IMR-90 (cell line): Measurements from ENCODE around the gene ATXN1. TPM values are rescaled to one million over a fixed set of nuclear protein-coding genes. Genes with fewer than 3 reads are reported as not detected.

Source experiments
- ATAC-seq: fragments of 200-7000 bp; cut with Tn5 transposase; 2 replicates; pipeline ENCODE4 v1.9.1; 2020; ENCODE audit warnings: low read depth, mild to moderate bottlenecking, moderate library complexity
- BruUV-seq: library from RNA; stranded (reverse); fragments of 400-500 nt; replicated peaks from 2 replicates; lab custom pipeline; 2021; lab: Mats Ljungman, UMichigan
- CTCF ChIA-PET: fragments of 300-600 bp; formaldehyde crosslinking; extraction: SDS; loops from one replicate; lab custom pipeline; 2021; ENCODE audit warnings: antibody characterized with exemption; lab: Yijun Ruan, JAX
- POLR2A ChIA-PET: fragments of 300-600 bp; sonication (Branson Sonifier 250); formaldehyde crosslinking; loops from one replicate; lab custom pipeline; 2022; ENCODE audit warnings: antibody characterized with exemption; ENCODE audit not compliant: unreplicated experiment; lab: Charles Lee
- DNase-seq: peaks from one replicate; pipeline ENCODE4 v3.0.0; 2013
- H2AFZ ChIP-seq: replicated peaks from 2 replicates; pipeline ENCODE3; 2013; ENCODE audit warnings: low read length, mild to moderate bottlenecking; ENCODE audit not compliant: poor library complexity
- H2AK5ac ChIP-seq: 2 replicates; pipeline ENCODE4 v1.6.1; 2013; ENCODE audit warnings: low read depth, low read length, inconsistent platforms
- H2AK9ac ChIP-seq: replicated peaks from 2 replicates; pipeline ENCODE3; 2013; ENCODE audit warnings: mild to moderate bottlenecking, low read depth, low read length, moderate library complexity; ENCODE audit not compliant: poor library complexity
- H2BK120ac ChIP-seq: 2 replicates; pipeline ENCODE4 v1.6.1; 2013; ENCODE audit warnings: low read depth, low read length, inconsistent platforms
- H2BK15ac ChIP-seq: 3 replicates; pipeline ENCODE4 v1.6.1; 2013; ENCODE audit warnings: low read depth, low read length, inconsistent platforms
- H2BK20ac ChIP-seq: 2 replicates; pipeline ENCODE4 v1.6.1; 2013; ENCODE audit warnings: low read depth, mild to moderate bottlenecking, inconsistent platforms, low read length, moderate library complexity
- H2BK5ac ChIP-seq: 2 replicates; pipeline ENCODE4 v1.6.1; 2013; ENCODE audit warnings: mild to moderate bottlenecking, low read depth, low read length, inconsistent platforms; ENCODE audit not compliant: poor library complexity, severe bottlenecking
- H3K14ac ChIP-seq: replicated peaks from 2 replicates; pipeline ENCODE4 v1.6.1; 2013; ENCODE audit warnings: low read depth, low read length, inconsistent platforms
- H3K18ac ChIP-seq: 2 replicates; pipeline ENCODE4 v1.6.1; 2013; ENCODE audit warnings: low read depth, low read length, control low read depth
- H3K23ac ChIP-seq: 2 replicates; pipeline ENCODE4 v1.6.1; 2013; ENCODE audit warnings: low read depth, low read length, inconsistent platforms
- H3K27ac ChIP-seq: 2 replicates; pipeline ENCODE4 v1.5.1; 2013; ENCODE audit warnings: mild to moderate bottlenecking, control low read depth, low read length; ENCODE audit not compliant: insufficient read depth
- H3K27me3 ChIP-seq: 2 replicates; pipeline ENCODE4 v1.6.1; 2013; ENCODE audit warnings: low read length; ENCODE audit not compliant: control insufficient read depth, insufficient read depth
- H3K36me3 ChIP-seq: 2 replicates; pipeline ENCODE4 v1.6.1; 2013; ENCODE audit warnings: low read length, mixed read lengths; ENCODE audit not compliant: control insufficient read depth, insufficient read depth
- H3K4ac ChIP-seq: 2 replicates; pipeline ENCODE4 v1.6.1; 2013; ENCODE audit warnings: low read depth, low read length, inconsistent platforms
- H3K4me1 ChIP-seq: 2 replicates; pipeline ENCODE4 v1.6.1; 2013; ENCODE audit warnings: low read length, mixed read lengths; ENCODE audit not compliant: control insufficient read depth, insufficient read depth
- H3K4me2 ChIP-seq: 2 replicates; pipeline ENCODE4 v1.6.1; 2013; ENCODE audit warnings: low read depth, mild to moderate bottlenecking, control low read depth, low read length, moderate library complexity
- H3K4me3 ChIP-seq: 2 replicates; pipeline ENCODE4 v1.5.1; 2013; ENCODE audit warnings: low read depth, mild to moderate bottlenecking, control low read depth, low read length, moderate library complexity; ENCODE audit not compliant: insufficient read depth
- H3K56ac ChIP-seq: 2 replicates; pipeline ENCODE4 v1.6.1; 2013; ENCODE audit warnings: low read length, inconsistent platforms; ENCODE audit not compliant: insufficient read depth; ENCODE audit errors: extremely low read depth
- H3K79me1 ChIP-seq, 2 experiments: 2 replicates each; pipeline ENCODE4 v1.6.1; 2013; ENCODE audit warnings: low read length in 2 of 2, inconsistent platforms in 1 of 2, low read depth in 1 of 2
- H3K9ac ChIP-seq: 2 replicates; pipeline ENCODE4 v1.6.1; 2013; ENCODE audit warnings: low read depth, low read length, control low read depth
- H3K9me1 ChIP-seq: 2 replicates; pipeline ENCODE4 v1.6.1; 2013; ENCODE audit warnings: low read length, inconsistent platforms; ENCODE audit not compliant: insufficient read depth
- H3K9me3 ChIP-seq: 2 replicates; pipeline ENCODE4 v1.6.1; 2013; ENCODE audit warnings: low read length; ENCODE audit not compliant: control insufficient read depth, insufficient read depth
- H4K20me1 ChIP-seq: 2 replicates; pipeline ENCODE4 v1.6.1; 2013; ENCODE audit warnings: low read length, inconsistent platforms; ENCODE audit not compliant: insufficient read depth
- H4K5ac ChIP-seq: 2 replicates; pipeline ENCODE4 v1.6.1; 2013; ENCODE audit warnings: mild to moderate bottlenecking, low read depth, low read length, control low read depth
- H4K8ac ChIP-seq, 2 experiments: 2 replicates each; pipeline ENCODE4 v1.6.1; 2013; ENCODE audit warnings: low read depth in 2 of 2, low read length in 2 of 2, control low read depth in 1 of 2, inconsistent platforms in 1 of 2
- H4K91ac ChIP-seq: 2 replicates; pipeline ENCODE4 v1.6.1; 2013; ENCODE audit warnings: low read depth, low read length, inconsistent platforms; ENCODE audit not compliant: insufficient read depth
- FOS ChIP-seq: fragments of 150-350 bp; IDR thresholded peaks from 2 replicates; pipeline ENCODE4 v1.6.1; 2016; ENCODE audit warnings: low read depth, low read length
- RAD21 ChIP-seq: IDR thresholded peaks from 2 replicates; pipeline ENCODE4 v1.6.1; 2012; ENCODE audit warnings: low read length, improper control_type of control experiment
- WGBS, 2 experiments: methylation state at CpG; one replicate each; pipeline versions ENCODE4 v1.1.5 to v1.1.7; 2013; ENCODE audit warnings: missing lambda C conversion rate in 2 of 2; ENCODE audit not compliant: insufficient read length in 1 of 2; ENCODE audit errors: extremely low coverage in 2 of 2; 5-methylcytosine and 5-hydroxymethylcytosine counted together
- dilution Hi-C: fragments of 300-500 bp; cut with HindIII; formaldehyde crosslinking; loops from one replicate; pipeline ENCODE4 v1.14.3; 2018; ENCODE audit warnings: low sequenced_read_pairs; ENCODE audit not compliant: unreplicated experiment
- in situ Hi-C: fragments of 300-500 bp; cut with MboI; formaldehyde crosslinking; loops from 3 replicates; pipeline ENCODE4 v1.14.3; 2019; ENCODE audit warnings: low sequenced_read_pairs, inconsistent platforms, mixed read lengths
- intact Hi-C: fragments of 100-400 bp; cut with micrococcal nuclease; formaldehyde crosslinking; loops from 2 replicates; pipeline ENCODE4 v1.10.0; 2022
- polyA plus RNA-seq, 3 experiments: library from polyadenylated mRNA; depleted of rRNA; stranded (reverse); fragments of >200 nt; gene quantifications; 2 replicates each; pipeline ENCODE4 v1.2.3, GENCODE V29; 2012; ENCODE audit warnings: low replicate concordance in 1 of 3
- total RNA-seq: library from RNA; depleted of rRNA; stranded (reverse); fragments of >200 nt; gene quantifications from 2 replicates; pipeline ENCODE4 v1.2.3, GENCODE V29; 2012

The ATXN1 gene
- total and polyA plus RNA-seq, 2 of the 4 experiments (the other 2 are of a cell fraction), result 7.3 to 11.1 TPM

GRCh38 chr6:16799279-16800193 lies 38.3 kb upstream of the ATXN1 start:
- Histone ChIP-seq H2BK120ac (no peak overlapping the region), H2AFZ (no peak overlapping the region), H3K4ac (no peak overlapping the region), H2AK9ac (no peak overlapping the region), H3K4me3 (no peak overlapping the region), H3K9me3 (no peaks in the 10 kb centered on the region), H2BK15ac (no peak overlapping the region), H3K56ac (no peak overlapping the region), H4K91ac (no peak overlapping the region), H2BK20ac (no peak overlapping the region), H2BK5ac (no peak overlapping the region), H3K18ac (0 out of 2 replicates have a peak overlapping the region, but pooled peaks have one; percentile 29), H3K23ac (no peak overlapping the region), H3K36me3 (no peaks in the 10 kb centered on the region), H3K4me1 (peaks cover 9% of the 10 kb centered on the region), H3K79me1 (no peaks in the 10 kb centered on the region), H4K8ac (no peak overlapping the region), H3K27ac (no peak overlapping the region), H2AK5ac (0 out of 2 replicates have a peak overlapping the region, but pooled peaks have one; percentile 5), H3K4me2 (no peak overlapping the region), H4K20me1 (no peaks in the 10 kb centered on the region), H4K5ac (no peak overlapping the region), H3K27me3 (no peaks in the 10 kb centered on the region), H3K9ac (no peak overlapping the region), H3K14ac (no peak overlapping the region), H3K9me1 (no peaks in the 10 kb centered on the region; the same call in 1 of the 2 replicates)
- WGBS, 2 experiments, result 80% methylated on average over 1 of the region's 8 CpGs; no CpG with 5 or more reads in 1 of the 2 experiments
- no TSS peak for BruUV-seq
- CTCF ChIA-PET, result no interaction called here
- DNase-seq, result peak; percentile 49
- TF ChIP-seq RAD21, result no peak
- TF ChIP-seq FOS, result peak; percentile 46; the same call in 1 of the 2 replicates
- POLR2A ChIA-PET, result interaction anchor here (0.6 kb wide), 1 partner anchor 20 kb away, joined by 3 read pairs; no protein-coding TSS in a partner anchor
- in situ Hi-C loops, result no loop called here
- peak; percentile 39 for ATAC-seq
- intact Hi-C loops, result no loop called here
- dilution Hi-C loops, result no loop called here
